ENCODE measurements around the gene WEE1.
A peak's percentile ranks its signal among the peaks of the same experiment; 100 is the strongest.
"Not testable (repeated sequence)": the region's sequence is repeated elsewhere in the genome, so short reads cannot be mapped to it uniquely, and the experiment has no call there.

The WEE1 gene

DNA sequence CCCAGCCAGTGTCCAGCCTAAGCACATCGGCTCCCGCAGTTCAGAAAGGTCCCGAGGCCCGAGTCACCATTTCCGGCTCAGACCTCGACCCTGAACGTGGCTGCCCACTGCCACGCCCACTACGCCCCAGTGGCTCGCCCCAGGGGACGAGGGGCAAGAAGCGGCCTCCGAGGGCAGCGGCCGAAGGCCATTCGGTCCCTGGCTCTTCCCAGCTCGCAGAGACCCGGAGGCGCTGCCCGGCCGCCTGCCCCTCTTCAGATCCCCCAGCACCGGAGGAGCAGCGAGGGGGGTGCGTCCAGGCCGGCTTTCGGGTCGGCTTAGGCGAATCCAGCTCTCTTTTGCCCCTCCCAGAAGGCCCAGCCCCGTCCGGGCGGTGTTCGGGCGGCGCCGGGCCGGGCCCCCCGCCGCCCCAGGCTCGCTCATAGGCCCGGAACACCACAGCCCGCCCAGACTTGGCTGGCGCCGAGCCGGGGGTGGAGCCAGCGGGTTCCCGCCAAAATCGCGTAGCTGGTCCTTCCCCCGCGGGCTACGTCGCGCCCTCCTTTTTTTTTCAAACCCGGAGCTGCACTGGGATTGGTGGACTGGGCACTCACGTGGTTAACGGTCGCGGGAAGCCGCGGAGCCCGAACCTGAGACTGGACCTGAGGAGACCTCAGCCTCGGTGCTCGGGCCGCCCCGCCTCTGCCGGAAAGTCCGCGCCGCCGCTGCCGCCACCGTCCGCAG, at the start of gene WEE1:
WEE1 (plus strand) TSS at position 619 of the 723 bp plus-strand sequence. CDS start 264 bp downstream, outside the sequence.
- DNase-seq: peak; percentile 99

DNA sequence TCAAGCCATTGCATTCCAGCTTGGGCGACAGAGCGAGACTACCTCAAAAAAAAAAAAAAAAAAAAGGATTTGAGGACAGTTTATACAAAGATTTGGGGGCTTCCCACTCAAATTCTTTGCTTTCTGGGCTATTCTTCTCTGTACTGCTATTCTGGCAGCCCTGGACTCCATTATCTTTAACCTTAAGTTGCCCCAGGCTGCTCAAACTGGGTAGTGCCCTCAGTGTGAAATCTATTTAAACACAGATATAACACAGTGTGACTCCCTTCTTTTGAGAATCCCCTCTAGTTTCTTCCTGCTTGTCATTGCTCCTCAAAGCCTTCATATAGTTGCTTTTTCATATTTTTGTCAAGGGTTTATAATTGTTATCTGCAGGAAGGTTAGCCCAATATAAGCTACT, 49.5 kb upstream of the WEE1 start:
- DNase-seq: no peak

DNA sequence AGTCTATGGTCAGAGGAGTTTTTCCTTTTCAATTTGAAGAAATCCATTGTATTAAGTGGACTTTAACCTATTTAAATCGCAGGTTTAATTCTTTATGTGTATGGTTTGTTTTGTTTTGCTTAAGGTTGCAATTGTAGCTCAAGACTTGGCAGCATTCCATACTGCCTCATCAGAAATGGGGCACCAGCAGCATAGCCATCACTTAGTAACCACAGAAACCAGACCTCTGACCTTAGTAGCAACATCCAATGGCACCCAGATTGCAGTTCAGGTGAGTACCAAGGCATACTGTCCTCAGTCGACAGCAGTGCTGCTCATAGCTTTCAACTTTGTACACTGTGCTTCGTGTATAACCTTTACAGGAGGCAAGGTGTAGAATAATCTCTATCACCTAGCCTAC, 48.4 kb upstream of the WEE1 start:
- DNase-seq: no peak

- DNase-seq: no peak
Measured at GRCh38 chr11:9527481-9528135, 45.9 kb upstream of the WEE1 start.

GRCh38 chr11:9528136-9528501, 45.4 kb upstream of the WEE1 start:
- no peak for DNase-seq

DNA sequence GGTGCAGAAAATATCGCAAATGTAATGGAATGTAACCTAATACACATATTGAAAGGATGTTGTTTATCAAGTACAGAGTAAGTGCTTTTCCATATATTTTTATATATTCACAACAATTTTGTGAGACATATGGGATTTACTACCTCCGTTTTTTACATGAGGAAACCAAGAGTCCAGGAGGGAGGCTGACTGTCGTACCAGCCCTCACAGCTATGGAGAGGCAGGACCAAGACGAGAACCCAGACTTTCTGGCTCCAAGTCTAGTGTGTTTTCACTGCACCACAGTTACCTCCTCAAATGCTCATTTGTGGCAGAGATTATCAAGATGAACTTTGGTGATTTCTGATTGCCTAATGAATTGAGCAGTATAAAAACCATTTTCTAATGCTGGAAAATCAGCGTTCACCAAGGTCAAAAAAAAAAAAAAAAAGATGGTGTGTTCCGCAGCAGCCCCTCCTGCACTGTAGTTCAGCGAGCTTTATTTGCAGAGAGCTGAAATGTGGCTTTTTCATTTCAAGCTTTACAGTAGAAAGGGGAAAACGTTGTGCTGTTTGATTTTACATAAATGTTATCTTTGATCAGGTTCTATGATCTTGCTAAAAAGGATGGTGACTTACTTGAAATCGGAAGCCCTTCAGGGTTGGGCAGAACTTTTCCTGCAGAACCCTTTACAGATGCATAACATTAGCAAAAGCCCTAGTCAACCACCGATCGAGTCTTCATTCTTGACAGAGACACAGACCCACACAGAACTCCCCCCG, 44.7 kb upstream of the WEE1 start:
- no peak for DNase-seq

DNA sequence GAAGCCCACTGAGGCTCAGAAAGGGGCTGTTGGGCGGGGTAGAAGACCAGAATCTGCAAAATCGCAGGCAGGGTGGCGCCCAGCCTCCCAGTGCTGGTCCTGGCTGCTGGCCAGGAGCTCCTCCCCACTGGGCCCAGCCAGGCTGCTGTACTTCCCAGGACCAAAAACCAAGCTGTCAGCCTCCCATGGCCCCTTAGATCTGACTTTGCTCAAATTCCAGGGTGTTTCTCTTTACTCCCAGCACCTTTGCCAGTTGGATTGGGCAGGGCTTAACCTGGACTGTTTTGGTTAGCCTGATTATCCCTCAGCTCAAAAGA, 44.2 kb upstream of the WEE1 start:
- DNase-seq: no peak

- DNase-seq: no peak
Measured at GRCh38 chr11:9530020-9530621, 43.3 kb upstream of the WEE1 start.

DNA sequence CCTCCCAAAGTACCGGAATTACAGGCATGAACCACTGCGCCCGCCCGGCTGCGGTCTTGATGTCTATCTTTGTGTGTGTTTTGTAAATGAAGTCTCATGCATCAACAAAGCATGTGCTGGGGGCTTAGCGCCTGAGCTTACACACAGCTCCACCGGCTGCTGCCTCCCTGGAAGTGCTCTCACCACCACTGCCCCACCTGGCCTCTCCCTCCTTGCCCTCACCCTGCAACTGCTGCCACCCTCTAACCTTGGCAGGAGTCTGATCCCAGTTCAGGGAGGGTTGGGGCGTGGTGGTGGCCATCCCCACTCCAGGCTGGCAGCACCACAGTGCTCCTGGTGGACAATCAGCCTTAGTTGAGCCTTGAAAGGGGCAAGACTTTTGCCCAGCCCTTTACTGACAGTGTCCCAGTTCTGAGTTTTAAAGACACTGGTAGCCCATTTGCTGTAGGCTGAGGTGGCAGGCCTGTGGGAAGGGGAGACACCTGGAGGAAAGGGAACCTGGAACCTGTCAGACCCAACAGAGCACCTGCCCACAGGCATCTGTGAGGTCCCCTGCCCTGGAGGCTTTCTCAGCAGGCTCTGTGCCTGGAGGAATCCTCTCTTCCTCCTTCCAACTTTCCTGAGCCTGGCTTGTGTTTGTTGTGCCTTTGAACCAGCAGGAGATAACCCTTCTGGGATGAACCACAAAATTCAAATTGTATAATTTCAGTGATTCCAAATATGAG, 42.4 kb upstream of the WEE1 start:
- DNase-seq: no peak

- DNase-seq: no peak
Measured at GRCh38 chr11:9533058-9533457, 40.4 kb upstream of the WEE1 start.

GRCh38 chr11:9533736-9534473, 39.6 kb upstream of the WEE1 start:
- no peak for DNase-seq

DNA sequence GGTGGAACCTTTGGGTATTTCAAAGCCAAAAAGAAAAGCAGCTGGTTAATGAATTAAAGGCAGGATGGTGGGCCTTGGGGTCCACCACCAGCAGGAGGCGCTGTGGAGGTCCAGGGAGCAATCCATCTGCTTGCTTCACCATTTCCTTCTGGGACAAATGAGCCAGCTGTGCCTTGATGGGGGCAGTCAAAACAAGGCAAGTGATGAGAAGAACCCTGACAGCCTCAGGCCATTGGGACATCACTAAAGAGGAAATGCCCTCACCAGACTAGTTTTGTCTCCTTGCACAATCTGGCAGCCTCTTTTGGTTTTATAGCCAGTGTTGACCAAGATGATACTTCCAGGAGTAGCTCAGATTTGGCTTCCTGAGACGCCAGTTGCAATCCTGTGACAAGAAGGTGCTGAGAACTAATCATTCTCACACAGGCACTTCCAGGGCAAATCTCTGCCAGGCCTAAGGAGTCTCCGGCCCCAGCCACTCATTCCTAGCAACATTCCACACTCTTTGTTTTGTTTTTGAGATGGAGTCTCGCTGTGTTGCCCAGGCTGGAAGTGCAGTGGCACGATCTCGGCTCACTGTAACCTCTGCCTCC, 38.2 kb upstream of the WEE1 start:
- DNase-seq: peak; percentile 83

DNA sequence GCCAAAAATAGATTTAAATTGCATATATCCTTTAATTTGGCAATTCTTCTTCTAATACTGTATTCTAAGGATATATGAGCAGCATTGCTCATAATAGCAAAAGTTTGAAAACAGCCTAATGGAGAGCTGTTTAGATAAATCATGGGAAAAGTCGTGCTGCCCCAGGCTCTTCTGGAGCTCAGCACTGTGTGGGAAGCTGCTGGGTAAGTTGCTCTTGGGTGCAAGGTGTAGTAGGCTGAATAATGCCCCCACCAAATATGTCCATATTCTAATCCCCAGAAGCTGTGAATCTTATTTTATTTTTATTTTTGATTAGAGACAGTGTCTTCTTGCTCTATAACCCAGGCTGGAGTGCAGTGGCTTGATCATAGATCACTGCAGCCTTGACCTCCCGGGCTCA, 34.9 kb upstream of the WEE1 start:
- no peak for DNase-seq

- not testable (repeated sequence) for DNase-seq
Measured at GRCh38 chr11:9549216-9549615, 24.3 kb upstream of the WEE1 start.

DNA sequence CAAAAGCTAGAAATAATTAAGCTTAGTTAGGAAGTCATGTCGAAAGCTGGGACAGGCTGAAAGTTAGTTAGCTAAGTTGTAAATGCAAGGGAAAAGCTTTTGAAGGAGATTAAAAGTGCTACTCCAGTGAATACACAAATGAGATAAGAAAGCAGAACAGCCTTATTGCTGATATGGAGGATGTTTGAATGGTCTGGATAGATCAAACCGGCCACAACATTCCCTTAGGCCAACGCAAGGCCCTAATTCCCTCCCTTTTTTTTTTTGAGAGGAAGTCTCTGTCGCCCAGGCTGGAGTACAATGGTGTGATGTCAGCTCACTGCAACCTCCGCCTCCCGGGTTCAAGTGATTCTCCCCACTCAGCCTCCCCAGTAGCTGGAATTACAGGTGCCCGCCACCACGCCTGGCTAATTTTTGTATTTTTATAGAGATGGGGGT, 23.3 kb upstream of the WEE1 start:
- DNase-seq: no peak

- no peak for DNase-seq
Measured at GRCh38 chr11:9561279-9561982, 12.0 kb upstream of the WEE1 start.

GRCh38 chr11:9562716-9563115, 10.8 kb upstream of the WEE1 start:
- DNase-seq: no peak

GRCh38 chr11:9563196-9563730, 10.2 kb upstream of the WEE1 start:
- DNase-seq: no peak

- DNase-seq: peak; percentile 100
Measured at GRCh38 chr11:9565822-9566560, 7.5 kb upstream of the WEE1 start.

DNA sequence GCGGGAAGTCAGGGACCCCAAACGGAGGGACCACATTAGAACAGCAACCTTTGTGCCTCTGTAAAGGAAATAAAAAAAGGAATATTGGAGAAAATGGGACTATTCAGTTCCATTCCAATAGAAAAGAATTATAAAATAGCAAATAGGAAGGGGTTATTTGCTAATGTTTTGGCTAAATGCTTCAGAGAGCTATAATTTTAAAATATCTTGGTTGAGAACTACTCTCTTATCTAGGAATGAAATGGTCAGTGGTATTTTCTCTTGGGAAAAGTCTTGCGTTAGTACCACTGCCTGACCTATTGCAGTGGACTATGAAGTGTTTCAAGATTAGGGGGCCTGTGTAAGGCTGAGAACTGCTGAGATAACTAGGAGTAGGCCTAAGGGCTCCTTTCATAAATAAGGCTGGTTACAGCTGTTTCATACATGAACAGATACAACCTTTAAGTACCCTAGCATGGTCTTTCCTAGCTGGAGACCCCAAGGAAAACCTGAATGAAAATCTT, 6.9 kb upstream of the WEE1 start:
- DNase-seq: peak; percentile 46
